COLO668 (cell line): Measurements from ENCODE around the gene NUDT8.
"Not testable (repeated sequence)": the region's sequence is repeated elsewhere in the genome, so short reads cannot be mapped to it uniquely, and the experiment has no call there.

Experiments used
- DNase-seq: peaks from one replicate; lab custom pipeline; 2025; ENCODE audit not compliant: unreplicated experiment; lab: John Stamatoyannopoulos, UW

Gene NUDT8

DNA sequence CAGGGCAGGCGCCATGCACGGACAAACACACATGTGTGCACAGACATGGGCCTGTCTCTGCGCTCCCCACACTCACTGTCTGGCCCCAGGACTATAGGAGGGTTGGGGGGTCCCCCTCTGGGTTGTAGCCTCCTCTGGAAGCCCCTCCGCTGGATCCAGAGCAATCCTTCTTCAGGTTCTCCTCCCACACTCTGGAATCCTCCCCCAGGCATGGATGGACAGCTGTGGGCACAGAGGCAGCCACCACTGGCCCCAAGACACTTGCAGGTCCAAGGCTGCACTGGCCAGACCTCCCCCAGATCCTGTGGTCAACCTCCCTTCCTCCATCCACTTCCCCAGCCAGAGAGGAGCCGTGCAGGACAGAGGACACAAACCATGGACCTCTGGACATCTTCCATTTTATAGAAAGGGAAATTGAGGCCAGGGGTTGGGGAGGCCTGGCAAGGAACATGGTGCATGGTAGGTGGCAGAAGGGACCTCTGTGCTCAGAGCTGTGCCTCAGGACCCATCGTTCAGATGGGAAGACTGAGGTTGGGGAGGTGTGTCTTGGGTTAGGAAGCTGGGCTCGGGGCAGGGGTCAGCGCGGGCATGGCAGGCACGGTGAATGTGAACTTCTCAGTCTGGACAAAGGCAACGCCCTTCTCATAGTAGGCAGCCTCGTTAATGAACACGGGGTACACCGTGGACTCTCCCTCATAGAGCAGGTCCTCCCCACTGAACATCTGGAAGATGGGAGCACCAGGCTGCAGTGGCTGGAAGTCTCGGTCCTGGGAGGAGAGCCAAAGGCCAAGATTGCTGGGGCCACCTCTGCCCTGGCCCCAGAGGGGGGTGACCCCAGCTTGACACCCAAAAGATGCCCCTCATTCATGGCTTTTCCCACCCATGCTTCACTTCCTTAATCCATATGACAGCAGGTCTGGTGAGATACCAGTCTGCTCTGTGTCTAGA is 12.7 kb upstream of the NUDT8 start:
- DNase-seq = no peak

GRCh38 chr11:67641338-67642172 is 11.8 kb upstream of the NUDT8 start:
- no peak for DNase-seq

GRCh38 chr11:67640758-67641337 is 11.1 kb upstream of the NUDT8 start:
- DNase-seq = no peak

- DNase-seq = peak; percentile 61
These were observed 10.5 kb upstream of the NUDT8 start for GRCh38 chr11:67640021-67640757.

- no peak for DNase-seq
These were observed 9.7 kb upstream of the NUDT8 start, which contains the start of gene TBX10 for GRCh38 chr11:67639438-67639859. Gene TBX10 (minus strand): TSS chr11:67639763. CDS start chr11:67639472, 291 bp downstream.

- no peak for DNase-seq
These were observed 9.0 kb upstream of the NUDT8 start for GRCh38 chr11:67638535-67639437.

DNA sequence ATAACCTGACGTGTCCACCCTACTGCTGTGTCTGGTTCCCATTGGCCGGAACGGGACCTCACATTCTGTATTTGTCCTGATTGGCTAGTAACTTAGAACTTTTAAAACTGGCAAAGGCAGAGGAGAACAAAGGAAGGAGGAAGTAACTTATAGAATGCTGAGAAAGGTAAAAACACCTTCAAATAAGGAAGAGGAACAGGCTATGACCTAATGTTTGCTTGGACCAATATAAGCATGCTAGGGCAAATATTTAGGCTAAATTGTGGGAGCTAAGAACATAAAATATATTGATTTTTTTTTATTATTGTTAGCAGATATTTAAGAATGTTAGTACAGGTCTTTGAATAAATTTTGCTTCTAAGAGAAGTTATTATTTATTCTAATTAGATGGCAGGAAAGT is 7.7 kb upstream of the NUDT8 start:
- DNase-seq = not testable (repeated sequence)

- no peak for DNase-seq
These were observed 7.2 kb upstream of the NUDT8 start for GRCh38 chr11:67636962-67637361.

- DNase-seq = no peak
These were observed 5.4 kb upstream of the NUDT8 start for GRCh38 chr11:67635231-67635521.

- DNase-seq = peak; percentile 74
These were observed 4.9 kb upstream of the NUDT8 start for GRCh38 chr11:67634366-67635230.

DNA sequence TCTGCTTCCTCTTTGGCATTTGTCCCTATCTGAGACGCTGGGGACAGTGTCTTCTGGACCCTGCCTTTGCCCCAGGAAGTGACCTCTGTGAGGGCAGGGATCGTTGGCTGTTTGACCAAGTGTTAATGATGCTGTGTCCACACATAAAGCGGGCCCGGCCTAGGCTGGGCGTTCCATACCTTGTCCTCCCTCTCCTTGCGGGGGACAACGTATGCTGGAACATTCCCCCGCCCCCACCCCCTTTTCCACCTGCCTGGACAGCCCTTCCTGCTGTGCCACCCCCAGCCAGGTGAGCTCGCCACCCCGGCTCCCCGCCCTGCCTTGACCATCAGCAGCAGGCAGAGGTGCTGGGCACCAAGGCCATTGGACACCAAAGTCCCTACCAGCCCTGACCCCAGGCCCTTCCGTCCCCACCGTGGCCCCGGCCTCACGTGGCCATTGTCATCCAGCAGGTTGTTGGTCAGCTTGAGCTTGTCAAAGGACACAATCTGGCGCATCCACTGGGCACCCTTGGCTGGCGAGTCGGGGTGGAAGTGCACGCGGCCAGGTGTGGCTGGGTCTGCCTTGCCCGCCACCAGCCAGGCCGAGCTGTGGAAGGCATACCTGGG is 4.1 kb upstream of the NUDT8 start:
- no peak for DNase-seq

- DNase-seq = no peak
These were observed 3.4 kb upstream of the NUDT8 start for GRCh38 chr11:67632982-67633755.

DNA sequence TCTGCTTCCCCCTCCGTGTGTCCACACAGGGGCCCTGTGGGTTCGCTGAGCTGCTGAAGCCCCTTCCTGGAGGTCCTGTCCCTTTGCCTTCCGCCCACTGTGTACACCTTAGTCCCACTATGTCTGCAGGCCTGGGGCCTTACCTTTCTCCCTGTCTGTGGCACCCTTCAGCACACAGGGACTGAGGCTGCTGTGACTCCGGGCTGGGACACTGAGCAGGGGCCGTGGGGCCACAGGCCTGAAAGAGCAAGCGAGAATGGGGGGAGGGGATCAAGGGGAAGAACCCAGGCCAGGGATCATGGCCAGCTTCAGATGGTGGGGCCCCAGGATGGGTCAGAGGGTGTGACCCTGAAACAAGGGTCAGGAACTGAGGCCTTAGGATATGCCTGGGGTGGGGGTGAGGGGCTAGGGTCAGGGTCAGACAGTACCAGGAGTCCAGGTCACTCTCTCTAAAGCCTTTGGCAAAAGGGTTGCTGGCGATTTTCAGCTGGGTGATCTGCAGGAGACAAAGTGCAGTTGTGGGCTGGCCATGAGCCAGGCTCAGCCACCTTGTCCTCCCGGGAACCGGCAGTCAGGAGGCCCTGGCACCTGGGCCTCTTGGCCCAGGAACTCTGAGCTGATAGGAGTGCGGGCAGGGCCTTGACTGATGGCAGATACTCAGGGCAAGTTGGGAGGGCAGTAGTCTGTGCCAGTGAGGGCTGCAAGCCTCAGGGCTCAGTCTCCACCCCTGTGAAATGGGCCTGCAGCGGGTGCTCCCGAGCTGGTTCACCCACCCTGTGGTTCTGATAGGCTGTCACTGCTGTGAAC is 2.6 kb upstream of the NUDT8 start:
- DNase-seq = peak; percentile 43

DNA sequence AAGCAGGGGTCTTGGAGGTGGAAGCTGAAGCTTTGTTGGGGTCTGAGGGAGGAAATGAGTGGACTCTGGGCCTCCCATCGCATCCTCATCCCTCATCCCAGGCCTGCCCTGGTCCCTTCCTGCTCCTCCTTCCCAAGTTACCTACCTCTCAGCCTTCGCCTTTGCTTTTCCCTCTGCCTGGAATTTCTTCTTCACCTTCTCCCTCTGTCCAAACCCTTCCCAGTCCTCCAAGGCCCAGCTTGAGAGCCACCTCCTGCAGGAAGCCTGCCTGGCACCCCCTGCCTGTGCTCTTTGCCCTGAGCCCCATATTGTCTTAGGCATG is 2.1 kb upstream of the NUDT8 start:
- no peak for DNase-seq

DNA sequence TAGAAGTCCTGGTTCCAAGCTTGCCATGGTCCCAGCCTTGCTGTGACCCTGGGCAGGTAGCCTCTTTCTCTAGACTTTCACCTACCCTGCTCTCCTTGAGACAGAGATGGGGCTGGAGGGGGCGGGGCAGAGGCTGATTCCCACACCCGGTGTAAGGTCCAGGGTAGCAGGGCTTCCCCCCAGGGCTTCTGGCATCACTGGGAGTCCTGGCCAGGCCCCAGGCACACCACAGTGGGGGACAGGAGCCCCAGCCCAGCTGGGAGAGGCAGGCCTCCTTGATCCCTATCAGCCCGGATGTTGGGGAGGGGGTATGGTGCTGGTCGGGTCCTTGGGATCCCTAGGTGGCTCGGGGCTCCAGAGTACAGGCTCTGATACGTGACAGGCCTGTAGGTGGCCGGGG is 1.7 kb upstream of the NUDT8 start:
- no peak for DNase-seq

DNA sequence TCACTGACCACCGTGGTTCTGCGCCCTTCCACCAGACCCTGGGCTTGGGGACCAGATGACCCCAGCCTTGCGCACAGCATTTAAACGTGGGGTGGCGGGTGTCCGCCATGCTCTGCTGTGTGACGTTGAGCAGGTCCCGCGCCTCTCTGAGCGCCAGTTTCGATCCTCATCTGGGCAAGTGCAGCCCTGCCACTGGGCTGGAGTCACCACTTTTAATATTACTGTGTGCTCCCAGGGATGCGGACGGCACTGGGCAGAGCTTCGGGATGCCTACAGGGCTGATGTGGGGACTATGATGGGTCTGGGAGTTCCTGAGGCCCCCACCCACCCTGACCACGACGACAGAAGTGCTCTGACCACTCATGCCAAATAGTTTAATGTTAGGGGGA is 1.2 kb upstream of the NUDT8 start:
- no peak for DNase-seq
